MCF 10A (cell line): ENCODE results near the gene MCC. TPM values are rescaled to one million over a fixed set of nuclear protein-coding genes. Genes with fewer than 3 reads are reported as not detected.

Source experiments
- BruUV-seq: library from RNA; stranded (reverse); fragments of 400-500 nt; replicated peaks from 2 replicates; lab custom pipeline; 2021; lab: Mats Ljungman, UMichigan
- CTCF ChIA-PET: fragments of 300-600 bp; sonication (Branson Sonifier 250); formaldehyde crosslinking; extraction: SDS; loops from one replicate; lab custom pipeline; 2021; ENCODE audit warnings: antibody characterized with exemption, inconsistent platforms; lab: Yijun Ruan, JAX
- POLR2A ChIA-PET: fragments of 300-600, 350-650 bp; sonication (Branson Sonifier 250); formaldehyde crosslinking; extraction: SDS; loops from one replicate; lab custom pipeline; 2020; ENCODE audit warnings: antibody characterized with exemption, inconsistent platforms; lab: Yijun Ruan, JAX
- DNase-seq: peaks from one replicate; pipeline ENCODE4 v3.0.0-alpha.2; 2018; ENCODE audit not compliant: unreplicated experiment
- H3K27ac Mint-ChIP-seq: one replicate; pipeline ENCODE4 v1.8.0; 2022; ENCODE audit warnings: mild to moderate bottlenecking, low read depth, mixed read lengths; ENCODE audit not compliant: unreplicated experiment
- H3K27me3 Mint-ChIP-seq: one replicate; pipeline ENCODE4 v1.8.0; 2022; ENCODE audit warnings: mixed read lengths; ENCODE audit not compliant: insufficient read depth, unreplicated experiment
- H3K36me3 Mint-ChIP-seq: one replicate; pipeline ENCODE4 v1.8.0; 2022; ENCODE audit warnings: mild to moderate bottlenecking, moderate library complexity, mixed read lengths; ENCODE audit not compliant: insufficient read depth, unreplicated experiment
- H3K4me1 Mint-ChIP-seq: one replicate; pipeline ENCODE4 v1.8.0; 2022; ENCODE audit warnings: mixed read lengths; ENCODE audit not compliant: insufficient read depth, unreplicated experiment
- H3K4me3 Mint-ChIP-seq: one replicate; pipeline ENCODE4 v1.8.0; 2022; ENCODE audit warnings: mild to moderate bottlenecking, moderate library complexity, mixed read lengths; ENCODE audit not compliant: unreplicated experiment
- H3K9me3 Mint-ChIP-seq: one replicate; pipeline ENCODE4 v1.8.0; 2022; ENCODE audit warnings: mixed read lengths; ENCODE audit not compliant: unreplicated experiment
- intact Hi-C: fragments of 100-400 bp; cut with micrococcal nuclease; formaldehyde crosslinking; loops from 2 replicates; pipeline ENCODE4 v1.14.1; 2022
- total RNA-seq: library from RNA; stranded (reverse); gene quantifications from 2 replicates; pipeline ENCODE4 v1.2.3, GENCODE V29; 2022
- TF ChIP-seq, protein P1 (sequence below): fragments of 200-600 bp; IDR thresholded peaks from one replicate; pipeline ENCODE4 v1.8.0; 2022; ENCODE audit warnings: antibody characterized with exemption, mild to moderate bottlenecking; ENCODE audit not compliant: unreplicated experiment

MCC gene
- total RNA-seq, 1 experiment from 2014 or later: 25.3 TPM

DNA sequence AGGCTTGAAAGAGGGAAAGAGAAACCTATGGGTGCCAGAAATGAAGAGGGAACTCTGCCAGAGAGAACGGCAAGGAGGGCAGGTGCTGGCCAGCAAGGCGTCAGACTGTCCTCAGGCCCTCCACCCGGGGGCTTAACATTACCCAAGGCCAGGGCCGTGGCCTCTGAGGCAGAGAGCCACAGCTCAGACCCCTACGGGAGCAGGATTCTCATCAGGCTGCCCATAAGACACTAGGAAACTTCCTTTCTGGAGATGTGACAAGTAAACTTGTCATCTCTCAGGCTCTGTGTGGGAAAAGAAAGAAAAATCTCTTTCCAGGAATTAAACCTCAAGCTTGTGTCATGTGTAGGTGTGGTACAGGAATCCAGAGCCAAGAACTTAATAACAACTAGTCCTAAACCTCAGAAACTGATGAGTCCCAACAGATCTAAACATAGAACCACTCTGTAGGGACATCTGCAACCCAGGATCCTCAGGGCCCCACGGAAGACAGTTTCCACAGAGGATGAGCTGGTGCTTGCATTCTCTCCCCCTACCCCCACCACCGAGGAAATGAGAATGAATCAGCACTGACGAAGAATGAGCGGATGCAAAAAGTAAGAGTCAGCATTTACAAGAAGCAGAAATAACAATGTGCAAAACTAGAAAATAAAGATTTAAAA, 437.4 kb downstream of the MCC start:
- Mint-ChIP-seq H3K4me3 (peak overlapping the region; percentile 7), H3K27ac (peak overlapping the region; percentile 20), H3K4me1 (peaks cover 28% of the 10 kb centered on the region), H3K9me3 (no peaks in the 10 kb centered on the region), H3K27me3 (no peaks in the 10 kb centered on the region), H3K36me3 (peaks cover 44% of the 10 kb centered on the region)
- BruUV-seq: no TSS peak
- intact Hi-C loops: loop anchor here (5.0 kb wide), 1 partner anchor 281 kb away; no protein-coding TSS in a partner anchor
- ChIA-PET POLR2A (interaction anchor here (0.6 to 1.5 kb wide), 5 partner anchors 20 to 463 kb away, joined by 3 to 5 read pairs (median 3); partner anchors contain the start of gene YTHDC2), CTCF (interaction anchor here (0.6 kb wide), 1 partner anchor 256 kb away, joined by 3 read pairs; no protein-coding TSS in a partner anchor)
- DNase-seq: peak; percentile 72
- TF ChIP-seq, protein P1, sequence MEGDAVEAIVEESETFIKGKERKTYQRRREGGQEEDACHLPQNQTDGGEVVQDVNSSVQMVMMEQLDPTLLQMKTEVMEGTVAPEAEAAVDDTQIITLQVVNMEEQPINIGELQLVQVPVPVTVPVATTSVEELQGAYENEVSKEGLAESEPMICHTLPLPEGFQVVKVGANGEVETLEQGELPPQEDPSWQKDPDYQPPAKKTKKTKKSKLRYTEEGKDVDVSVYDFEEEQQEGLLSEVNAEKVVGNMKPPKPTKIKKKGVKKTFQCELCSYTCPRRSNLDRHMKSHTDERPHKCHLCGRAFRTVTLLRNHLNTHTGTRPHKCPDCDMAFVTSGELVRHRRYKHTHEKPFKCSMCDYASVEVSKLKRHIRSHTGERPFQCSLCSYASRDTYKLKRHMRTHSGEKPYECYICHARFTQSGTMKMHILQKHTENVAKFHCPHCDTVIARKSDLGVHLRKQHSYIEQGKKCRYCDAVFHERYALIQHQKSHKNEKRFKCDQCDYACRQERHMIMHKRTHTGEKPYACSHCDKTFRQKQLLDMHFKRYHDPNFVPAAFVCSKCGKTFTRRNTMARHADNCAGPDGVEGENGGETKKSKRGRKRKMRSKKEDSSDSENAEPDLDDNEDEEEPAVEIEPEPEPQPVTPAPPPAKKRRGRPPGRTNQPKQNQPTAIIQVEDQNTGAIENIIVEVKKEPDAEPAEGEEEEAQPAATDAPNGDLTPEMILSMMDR: no peak

DNA sequence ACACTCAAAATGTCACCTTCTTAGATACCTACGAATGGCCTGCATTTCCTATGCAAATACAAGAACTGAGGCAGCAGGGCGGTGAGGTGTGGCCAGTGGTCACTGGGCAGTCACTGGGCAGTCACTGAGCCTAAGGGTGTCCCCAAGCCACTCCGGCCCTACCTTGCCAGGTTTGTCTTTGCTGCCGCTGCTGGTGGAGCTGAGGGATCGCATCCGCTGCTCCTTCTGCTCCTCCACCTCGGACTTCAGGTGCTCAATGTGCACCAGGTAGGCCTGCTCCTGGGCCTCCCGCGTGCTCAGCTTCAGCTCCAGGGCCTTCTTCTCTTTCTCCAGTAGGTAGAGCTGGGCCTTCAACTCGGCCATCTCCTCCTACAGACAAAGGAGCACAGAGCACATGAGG, 439.3 kb downstream of the MCC start:
- intact Hi-C loops: no loop called here
- CTCF ChIA-PET: interaction anchor here (1.4 kb wide), 1 partner anchor 53 kb away, joined by 4 read pairs; no protein-coding TSS in a partner anchor
- peaks cover 53% of the 10 kb centered on the region for H3K36me3 Mint-ChIP-seq
- H3K4me3 Mint-ChIP-seq: no peak overlapping the region
- no peaks in the 10 kb centered on the region for H3K9me3 Mint-ChIP-seq
- POLR2A ChIA-PET: interaction anchor here (1.0 kb wide), 1 partner anchor 26 kb away, joined by 3 read pairs; no protein-coding TSS in a partner anchor
- H3K27me3 Mint-ChIP-seq: no peaks in the 10 kb centered on the region
- TF ChIP-seq, protein P1: no peak
- H3K27ac Mint-ChIP-seq: no peak overlapping the region
- no peak for DNase-seq
- no TSS peak for BruUV-seq
- peaks cover 28% of the 10 kb centered on the region for H3K4me1 Mint-ChIP-seq

DNA sequence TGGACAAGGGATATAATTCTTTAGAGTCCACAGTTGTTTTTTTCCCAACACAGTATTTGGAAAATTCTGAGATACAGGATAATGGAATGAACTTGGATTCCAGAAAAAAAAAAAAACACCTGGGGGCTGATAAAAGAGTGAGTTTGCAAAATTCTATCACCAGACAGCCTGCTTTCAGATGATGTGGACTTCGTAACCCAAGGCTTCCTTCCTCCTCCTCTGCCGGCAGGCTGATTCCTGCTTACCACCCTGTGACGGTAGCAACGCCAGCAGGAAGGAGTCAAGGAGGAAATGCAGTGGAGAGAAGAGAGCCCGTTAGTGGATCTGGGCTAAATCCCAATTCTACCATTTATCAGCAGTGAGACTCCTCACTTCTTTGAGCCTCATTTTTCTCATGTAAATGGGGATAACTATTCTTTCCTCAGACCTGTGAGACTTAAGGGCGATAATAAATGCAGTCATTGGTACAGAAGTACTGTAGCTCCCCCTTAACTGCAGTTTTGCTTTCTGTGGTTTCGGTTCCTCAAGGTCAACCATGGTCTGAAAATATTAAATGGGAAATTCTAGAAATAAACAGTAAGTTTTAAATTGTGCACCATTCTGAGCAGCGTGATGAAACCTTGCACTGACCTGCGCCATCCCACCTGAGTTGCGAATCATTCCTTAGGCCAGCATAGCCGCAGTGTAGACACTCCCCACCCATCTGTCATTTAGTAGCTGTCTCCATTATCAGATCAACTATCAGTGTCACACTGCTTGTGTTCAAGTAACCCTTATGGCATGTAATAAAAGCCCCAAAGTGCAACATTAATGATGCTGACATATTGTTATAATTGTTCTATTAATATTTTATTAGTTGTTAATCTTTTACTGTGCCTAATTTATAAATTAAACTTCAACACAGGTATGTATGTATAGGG, 440.3 kb downstream of the MCC start:
- no TSS peak for BruUV-seq
- DNase-seq: no peak
- POLR2A ChIA-PET: interaction anchor here (0.8 kb wide), 2 partner anchors 157 to 247 kb away, joined by 3 read pairs; no protein-coding TSS in a partner anchor
- Mint-ChIP-seq H3K9me3 (no peaks in the 10 kb centered on the region), H3K4me3 (no peak overlapping the region), H3K4me1 (peaks cover 28% of the 10 kb centered on the region), H3K27ac (no peak overlapping the region), H3K36me3 (peaks cover 48% of the 10 kb centered on the region), H3K27me3 (no peaks in the 10 kb centered on the region)
- intact Hi-C loops: no loop called here
- TF ChIP-seq, protein P1: no peak
- CTCF ChIA-PET: interaction anchor here (1.4 kb wide), 2 partner anchors 12 to 52 kb away, joined by 4 read pairs; no protein-coding TSS in a partner anchor
